ENCODE data around the gene CNPY3. TPM values are rescaled to one million over a fixed set of nuclear protein-coding genes. Genes with fewer than 3 reads are reported as not detected.

Gene CNPY3
- total and polyA plus RNA-seq, 2 experiments from 2014 or later = 71.8 to 137 TPM

DNA sequence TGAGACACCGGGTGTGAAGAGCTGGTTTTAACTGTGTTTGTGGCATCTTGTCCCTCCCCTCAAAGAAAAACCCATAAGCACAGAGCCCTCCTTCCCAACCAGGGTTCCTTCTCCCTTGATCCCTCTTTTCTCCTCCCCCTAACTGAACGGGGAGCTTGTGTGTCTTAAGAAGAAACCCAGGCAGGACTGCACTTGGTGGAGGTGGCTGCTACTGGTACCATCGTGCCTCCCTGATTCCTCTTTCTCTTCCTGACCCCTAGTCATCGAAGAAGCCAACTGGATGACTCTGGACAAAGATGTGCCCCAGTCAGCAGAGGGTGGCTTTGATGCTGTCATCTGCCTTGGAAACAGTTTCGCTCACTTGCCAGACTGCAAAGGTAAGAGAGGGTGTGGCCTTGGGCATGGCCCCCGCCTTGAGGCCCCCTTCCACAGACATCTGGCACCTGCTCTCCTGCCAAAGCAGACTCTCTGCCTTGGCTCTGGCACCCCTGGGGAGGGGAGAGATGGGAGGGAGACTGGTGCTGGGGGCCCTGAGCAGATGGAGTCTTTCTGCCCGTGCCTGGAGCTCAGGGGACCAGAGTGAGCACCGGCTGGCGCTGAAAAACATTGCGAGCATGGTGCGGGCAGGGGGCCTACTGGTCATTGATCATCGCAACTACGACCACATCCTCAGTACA, 33.4 kb downstream of the CNPY3 start:
- H4K20me1 ChIP-seq (ENCODE audit: insufficient read depth, poor library complexity, severe bottlenecking) = no peaks in the 10 kb centered on the region
- no peak for DNase-seq (ENCODE audit: low spot score)
- H3K79me2 ChIP-seq = no peaks in the 10 kb centered on the region
- peaks cover 14% of the 10 kb centered on the region for H3K4me1 ChIP-seq (ENCODE audit: insufficient read depth)
- no peak overlapping the region for H2AFZ ChIP-seq
- H3K4me2 ChIP-seq = no peak overlapping the region
- no peak overlapping the region for H3K27ac ChIP-seq
- no peak for TF ChIP-seq EZH2 (IDR thresholded peaks at IDR 0.05; ENCODE audit: borderline replicate concordance)
- TF ChIP-seq, protein P1, sequence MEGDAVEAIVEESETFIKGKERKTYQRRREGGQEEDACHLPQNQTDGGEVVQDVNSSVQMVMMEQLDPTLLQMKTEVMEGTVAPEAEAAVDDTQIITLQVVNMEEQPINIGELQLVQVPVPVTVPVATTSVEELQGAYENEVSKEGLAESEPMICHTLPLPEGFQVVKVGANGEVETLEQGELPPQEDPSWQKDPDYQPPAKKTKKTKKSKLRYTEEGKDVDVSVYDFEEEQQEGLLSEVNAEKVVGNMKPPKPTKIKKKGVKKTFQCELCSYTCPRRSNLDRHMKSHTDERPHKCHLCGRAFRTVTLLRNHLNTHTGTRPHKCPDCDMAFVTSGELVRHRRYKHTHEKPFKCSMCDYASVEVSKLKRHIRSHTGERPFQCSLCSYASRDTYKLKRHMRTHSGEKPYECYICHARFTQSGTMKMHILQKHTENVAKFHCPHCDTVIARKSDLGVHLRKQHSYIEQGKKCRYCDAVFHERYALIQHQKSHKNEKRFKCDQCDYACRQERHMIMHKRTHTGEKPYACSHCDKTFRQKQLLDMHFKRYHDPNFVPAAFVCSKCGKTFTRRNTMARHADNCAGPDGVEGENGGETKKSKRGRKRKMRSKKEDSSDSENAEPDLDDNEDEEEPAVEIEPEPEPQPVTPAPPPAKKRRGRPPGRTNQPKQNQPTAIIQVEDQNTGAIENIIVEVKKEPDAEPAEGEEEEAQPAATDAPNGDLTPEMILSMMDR (IDR thresholded peaks at IDR 0.05; ENCODE audit: poor library complexity) = no peak
- TF ChIP-seq EZH2phosphoT487 (IDR thresholded peaks at IDR 0.05; ENCODE audit: low read depth, severe bottlenecking, unreplicated experiment) = no peak
- 94% methylated on average over 13 of the region's 13 CpGs for WGBS (ENCODE audit: low lambda C conversion rate, missing lambda C conversion rate)
- H3K9me2 ChIP-seq (replicated peaks; ENCODE audit: insufficient read depth) = no peaks in the 10 kb centered on the region
- no peaks in the 10 kb centered on the region for H3K36me3 ChIP-seq (replicated peaks; ENCODE audit: insufficient read depth, low read depth)
- H3K4me3 ChIP-seq = no peak overlapping the region
- no peaks in the 10 kb centered on the region for H3K9me3 ChIP-seq (ENCODE audit: low read depth)
- no peaks in the 10 kb centered on the region for H3K27me3 ChIP-seq

DNA sequence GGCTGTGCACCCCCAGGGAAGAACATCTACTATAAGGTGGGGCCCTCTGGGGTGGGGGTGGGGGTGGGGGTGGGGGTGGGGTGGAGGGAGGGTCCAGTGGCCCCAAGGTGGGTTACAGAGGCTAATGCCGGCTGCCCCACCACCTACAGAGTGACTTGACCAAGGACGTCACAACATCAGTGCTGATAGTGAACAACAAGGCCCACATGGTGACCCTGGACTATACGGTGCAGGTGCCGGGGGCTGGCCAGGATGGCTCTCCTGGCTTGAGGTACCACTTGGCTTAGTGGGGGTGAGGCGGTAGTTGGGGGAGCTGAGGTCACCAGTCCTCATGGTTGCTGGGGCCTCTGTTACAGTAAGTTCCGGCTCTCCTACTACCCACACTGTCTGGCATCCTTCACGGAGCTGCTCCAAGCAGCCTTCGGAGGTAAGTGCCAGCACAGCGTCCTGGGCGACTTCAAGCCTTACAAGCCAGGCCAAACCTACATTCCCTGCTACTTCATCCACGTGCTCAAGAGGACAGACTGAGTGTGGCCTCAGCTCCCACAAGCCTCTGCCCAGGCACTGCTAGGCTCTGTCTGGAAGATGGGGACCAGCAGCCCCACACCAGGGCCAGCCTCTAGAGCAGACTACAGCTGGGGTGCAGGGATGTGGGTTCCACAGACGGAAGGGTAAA, 34.0 kb downstream of the CNPY3 start:
- Histone ChIP-seq H4K20me1 (ENCODE audit: insufficient read depth, poor library complexity, severe bottlenecking) (no peaks in the 10 kb centered on the region), H3K36me3 (replicated peaks; ENCODE audit: insufficient read depth, low read depth) (no peaks in the 10 kb centered on the region), H3K79me2 (no peaks in the 10 kb centered on the region), H3K27ac (no peak overlapping the region), H3K9me2 (replicated peaks; ENCODE audit: insufficient read depth) (no peaks in the 10 kb centered on the region), H3K4me3 (no peak overlapping the region), H3K27me3 (no peaks in the 10 kb centered on the region), H2AFZ (no peak overlapping the region), H3K4me1 (ENCODE audit: insufficient read depth) (peaks cover 14% of the 10 kb centered on the region), H3K4me2 (no peak overlapping the region), H3K9me3 (ENCODE audit: low read depth) (no peaks in the 10 kb centered on the region)
- TF ChIP-seq EZH2phosphoT487 (IDR thresholded peaks at IDR 0.05; ENCODE audit: low read depth, severe bottlenecking, unreplicated experiment) = no peak
- TF ChIP-seq, protein P1 (IDR thresholded peaks at IDR 0.05; ENCODE audit: poor library complexity) = no peak
- no peak for TF ChIP-seq EZH2 (IDR thresholded peaks at IDR 0.05; ENCODE audit: borderline replicate concordance)
- WGBS (ENCODE audit: low lambda C conversion rate, missing lambda C conversion rate) = 93% methylated on average over 11 of the region's 12 CpGs
- no peak for DNase-seq (ENCODE audit: low spot score)

- no peaks in the 10 kb centered on the region for H4K20me1 ChIP-seq (ENCODE audit: insufficient read depth, poor library complexity, severe bottlenecking)
- H2AFZ ChIP-seq = no peak overlapping the region
- no peaks in the 10 kb centered on the region for H3K36me3 ChIP-seq (replicated peaks; ENCODE audit: insufficient read depth, low read depth)
- H3K79me2 ChIP-seq = no peaks in the 10 kb centered on the region
- H3K27me3 ChIP-seq = no peaks in the 10 kb centered on the region
- H3K9me2 ChIP-seq (replicated peaks; ENCODE audit: insufficient read depth) = no peaks in the 10 kb centered on the region
- H3K9me3 ChIP-seq (ENCODE audit: low read depth) = no peaks in the 10 kb centered on the region
- no peak overlapping the region for H3K4me3 ChIP-seq
- H3K4me2 ChIP-seq = no peak overlapping the region
- peak; percentile 58 for DNase-seq (ENCODE audit: low spot score)
- 82% methylated on average over 9 of the region's 9 CpGs for WGBS (ENCODE audit: low lambda C conversion rate, missing lambda C conversion rate)
- TF ChIP-seq EZH2 (IDR thresholded peaks at IDR 0.05; ENCODE audit: borderline replicate concordance) (no peak), EZH2phosphoT487 (IDR thresholded peaks at IDR 0.05; ENCODE audit: low read depth, severe bottlenecking, unreplicated experiment) (no peak)
- TF ChIP-seq, protein P1 (IDR thresholded peaks at IDR 0.05; ENCODE audit: poor library complexity) = peak; percentile 30
- H3K27ac ChIP-seq = no peak overlapping the region
- H3K4me1 ChIP-seq (ENCODE audit: insufficient read depth) = peaks cover 14% of the 10 kb centered on the region
These were observed 34.8 kb downstream of the CNPY3 start for GRCh38 chr6:42963855-42964605.

Measured in hepatocyte (in vitro differentiated cells).